HG03457 (cell line): ENCODE measurements around the gene RAB39A.

Experiments used
- ATAC-seq: cut with Tn5 transposase; IDR thresholded peaks from one replicate; pipeline ENCODE4 v1.9.1; 2021; ENCODE audit warnings: moderate number of reproducible peaks; ENCODE audit not compliant: unreplicated experiment

RAB39A gene

GRCh38 chr11:107961480-107961879 is 33.2 kb downstream of the RAB39A start:
- no peak for ATAC-seq

- no peak for ATAC-seq
Observed at GRCh38 chr11:107962181-107962580, 33.9 kb downstream of the RAB39A start.

GRCh38 chr11:107963091-107963490 is 34.8 kb downstream of the RAB39A start:
- ATAC-seq, result no peak

- no peak for ATAC-seq
Observed at GRCh38 chr11:107969219-107969618, 41.0 kb downstream of the RAB39A start.

- ATAC-seq, result no peak
Observed at GRCh38 chr11:107970049-107970448, 41.8 kb downstream of the RAB39A start.

GRCh38 chr11:107973641-107974040 is 45.4 kb downstream of the RAB39A start:
- no peak for ATAC-seq

- ATAC-seq, result no peak
Observed at GRCh38 chr11:107988397-107989158, 60.3 kb downstream of the RAB39A start.

- ATAC-seq, result no peak
Observed at GRCh38 chr11:107991868-107992414, 63.7 kb downstream of the RAB39A start.

- no peak for ATAC-seq
Observed at GRCh38 chr11:107996006-107996776, 67.9 kb downstream of the RAB39A start.

- no peak for ATAC-seq
Observed at GRCh38 chr11:107998761-107999160, 70.5 kb downstream of the RAB39A start.

- ATAC-seq, result peak; percentile 56
Observed at GRCh38 chr11:107999759-108000455, 71.7 kb downstream of the RAB39A start.

- ATAC-seq, result no peak
Observed at GRCh38 chr11:108002476-108002875, 74.2 kb downstream of the RAB39A start.

- no peak for ATAC-seq
Observed at GRCh38 chr11:108003623-108004022, 75.4 kb downstream of the RAB39A start.

- ATAC-seq, result no peak
Observed at GRCh38 chr11:108007819-108008218, 79.6 kb downstream of the RAB39A start.

GRCh38 chr11:108008656-108009496 is 80.6 kb downstream of the RAB39A start, which contains the start of gene CUL5:
TSS of gene CUL5 (plus strand) at chr11:108008898. CDS start at chr11:108009349, 451 bp downstream.
- ATAC-seq, result peak; percentile 78

GRCh38 chr11:108009497-108010370 is 81.5 kb downstream of the RAB39A start:
- no peak for ATAC-seq

GRCh38 chr11:108012139-108012725 is 84.0 kb downstream of the RAB39A start:
- no peak for ATAC-seq
